PC-9 (cell line): Measurements from ENCODE around the gene EFCAB13. TPM values are rescaled to one million over a fixed set of nuclear protein-coding genes. Genes with fewer than 3 reads are reported as not detected.

Experiments used
- BruUV-seq: library from RNA; stranded (reverse); fragments of 400-500 nt; replicated peaks from 2 replicates; lab custom pipeline; 2021; lab: Mats Ljungman, UMichigan
- CTCF ChIA-PET: fragments of 300-600 bp; sonication (Branson Sonifier 250); formaldehyde crosslinking; loops from one replicate; lab custom pipeline; 2022; ENCODE audit warnings: antibody characterized with exemption; lab: Charles Lee
- POLR2A ChIA-PET: fragments of 300-600 bp; sonication (Branson Sonifier 250); formaldehyde crosslinking; loops from one replicate; lab custom pipeline; 2022; ENCODE audit warnings: antibody characterized with exemption; ENCODE audit not compliant: unreplicated experiment; lab: Charles Lee
- DNase-seq, 2 experiments: peaks; one replicate each; pipeline versions ENCODE4 v3.0.0 to v3.0.0-alpha.2; 2015 to 2022; ENCODE audit warnings: mixed read lengths in 1 of 2
- H2AFZ ChIP-seq: fragments of 200-600 bp; sonication (generic); 2 replicates; pipeline ENCODE4 v1.8.1; 2017; ENCODE audit warnings: antibody characterized with exemption
- H3F3A ChIP-seq: fragments of 200-600 bp; sonication (generic); 2 replicates; pipeline ENCODE4 v1.8.1; 2017; ENCODE audit warnings: antibody characterized with exemption, mild to moderate bottlenecking, low read depth; ENCODE audit not compliant: insufficient read depth
- H3K27ac ChIP-seq: fragments of 200-600 bp; sonication (generic); 2 replicates; pipeline ENCODE4 v1.6.1; 2016; ENCODE audit warnings: mixed run types
- H3K27me3 ChIP-seq: fragments of 200-600 bp; sonication (generic); 2 replicates; pipeline ENCODE4 v1.6.1; 2016; ENCODE audit warnings: low read depth, mixed run types; ENCODE audit not compliant: insufficient read depth
- H3K36me3 ChIP-seq: fragments of 200-600 bp; sonication (generic); 2 replicates; pipeline ENCODE4 v1.6.1; 2016; ENCODE audit warnings: low read depth, mixed run types
- H3K4me1 ChIP-seq: fragments of 200-600 bp; sonication (generic); replicated peaks from 2 replicates; pipeline ENCODE4 v1.6.1; 2016; ENCODE audit warnings: mixed run types; ENCODE audit not compliant: insufficient read depth
- H3K4me2 ChIP-seq: fragments of 200-600 bp; sonication (generic); 2 replicates; pipeline ENCODE4 v1.6.1; 2017; ENCODE audit warnings: mixed run types
- H3K4me3 ChIP-seq: fragments of 200-600 bp; sonication (generic); 2 replicates; pipeline ENCODE4 v1.6.1; 2016; ENCODE audit warnings: mixed run types
- H3K79me2 ChIP-seq: fragments of 200-600 bp; sonication (generic); 2 replicates; pipeline ENCODE4 v1.6.1; 2017; ENCODE audit warnings: low read depth, mixed run types
- H3K9me2 ChIP-seq: fragments of 200-600 bp; sonication (generic); 2 replicates; pipeline ENCODE4 v1.8.1; 2017; ENCODE audit warnings: mild to moderate bottlenecking; ENCODE audit not compliant: insufficient read depth
- H3K9me3 ChIP-seq: fragments of 200-600 bp; sonication (generic); 2 replicates; pipeline ENCODE4 v1.8.1; 2016; ENCODE audit warnings: low read depth; ENCODE audit not compliant: insufficient read depth
- H4K20me1 ChIP-seq: fragments of 200-600 bp; sonication (generic); 2 replicates; pipeline ENCODE4 v1.8.1; 2017; ENCODE audit not compliant: insufficient read depth
- EZH2 ChIP-seq: fragments of 200-600 bp; sonication (generic); IDR thresholded peaks from 2 replicates; pipeline ENCODE4 v1.8.0; 2017; ENCODE audit warnings: antibody characterized with exemption, low read depth
- intact Hi-C: fragments of 100-400 bp; cut with micrococcal nuclease; formaldehyde crosslinking; loops from one replicate; pipeline ENCODE4 v1.10.0; 2022; ENCODE audit not compliant: unreplicated experiment
- total RNA-seq: library from RNA; stranded (reverse); gene quantifications from 2 replicates; pipeline ENCODE4 v1.2.3, GENCODE V29; 2021
- TF ChIP-seq, protein P1 (sequence below): fragments of 200-600 bp; sonication (generic); conservative IDR thresholded peaks from 2 replicates; pipeline ENCODE4 v1.6.1; 2017; ENCODE audit warnings: mixed run types, antibody characterized with exemption, mild to moderate bottlenecking, moderate library complexity

Gene EFCAB13
- total RNA-seq, 1 experiment from 2014 or later: 3.3 TPM

DNA sequence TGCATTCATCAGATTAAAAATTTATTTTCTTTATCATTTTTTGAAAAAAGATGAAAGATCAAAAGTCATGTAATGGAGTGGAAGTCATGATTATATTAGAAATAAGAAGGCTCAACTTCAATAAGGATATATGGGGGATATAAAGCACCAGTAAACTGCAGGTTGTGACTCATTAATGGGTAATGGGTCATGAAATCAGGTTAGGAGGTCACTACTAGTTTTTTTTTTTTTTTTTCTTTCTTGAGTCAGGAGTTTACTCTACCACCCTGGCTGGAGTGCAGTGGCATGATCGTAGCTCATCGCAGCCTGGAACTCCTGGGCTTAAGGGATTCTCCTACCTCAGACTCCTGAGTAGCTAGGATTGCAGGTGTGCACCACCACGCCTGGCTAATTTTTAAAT, 14.3 kb downstream of the EFCAB13 start:
- Histone ChIP-seq H2AFZ (no peak overlapping the region), H4K20me1 (no peaks in the 10 kb centered on the region), H3K4me2 (no peak overlapping the region), H3K27me3 (no peaks in the 10 kb centered on the region), H3K4me3 (no peak overlapping the region), H3K9me3 (no peaks in the 10 kb centered on the region), H3F3A (no peaks in the 10 kb centered on the region; the same call in 1 of the 2 replicates), H3K27ac (no peak overlapping the region), H3K9me2 (peaks cover 7% of the 10 kb centered on the region; the same call in 1 of the 2 replicates), H3K4me1 (peaks cover 10% of the 10 kb centered on the region), H3K36me3 (0 out of 2 replicates have a peak, but pooled peaks cover 3% of the 10 kb centered on the region), H3K79me2 (no peaks in the 10 kb centered on the region)
- CTCF ChIA-PET: no interaction called here
- TF ChIP-seq, protein P1, sequence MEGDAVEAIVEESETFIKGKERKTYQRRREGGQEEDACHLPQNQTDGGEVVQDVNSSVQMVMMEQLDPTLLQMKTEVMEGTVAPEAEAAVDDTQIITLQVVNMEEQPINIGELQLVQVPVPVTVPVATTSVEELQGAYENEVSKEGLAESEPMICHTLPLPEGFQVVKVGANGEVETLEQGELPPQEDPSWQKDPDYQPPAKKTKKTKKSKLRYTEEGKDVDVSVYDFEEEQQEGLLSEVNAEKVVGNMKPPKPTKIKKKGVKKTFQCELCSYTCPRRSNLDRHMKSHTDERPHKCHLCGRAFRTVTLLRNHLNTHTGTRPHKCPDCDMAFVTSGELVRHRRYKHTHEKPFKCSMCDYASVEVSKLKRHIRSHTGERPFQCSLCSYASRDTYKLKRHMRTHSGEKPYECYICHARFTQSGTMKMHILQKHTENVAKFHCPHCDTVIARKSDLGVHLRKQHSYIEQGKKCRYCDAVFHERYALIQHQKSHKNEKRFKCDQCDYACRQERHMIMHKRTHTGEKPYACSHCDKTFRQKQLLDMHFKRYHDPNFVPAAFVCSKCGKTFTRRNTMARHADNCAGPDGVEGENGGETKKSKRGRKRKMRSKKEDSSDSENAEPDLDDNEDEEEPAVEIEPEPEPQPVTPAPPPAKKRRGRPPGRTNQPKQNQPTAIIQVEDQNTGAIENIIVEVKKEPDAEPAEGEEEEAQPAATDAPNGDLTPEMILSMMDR: no peak
- TF ChIP-seq EZH2: no peak
- DNase-seq: peak in 1 of 2 experiments; percentile 67
- intact Hi-C loops: no loop called here
- POLR2A ChIA-PET: no interaction called here
- BruUV-seq: no TSS peak

DNA sequence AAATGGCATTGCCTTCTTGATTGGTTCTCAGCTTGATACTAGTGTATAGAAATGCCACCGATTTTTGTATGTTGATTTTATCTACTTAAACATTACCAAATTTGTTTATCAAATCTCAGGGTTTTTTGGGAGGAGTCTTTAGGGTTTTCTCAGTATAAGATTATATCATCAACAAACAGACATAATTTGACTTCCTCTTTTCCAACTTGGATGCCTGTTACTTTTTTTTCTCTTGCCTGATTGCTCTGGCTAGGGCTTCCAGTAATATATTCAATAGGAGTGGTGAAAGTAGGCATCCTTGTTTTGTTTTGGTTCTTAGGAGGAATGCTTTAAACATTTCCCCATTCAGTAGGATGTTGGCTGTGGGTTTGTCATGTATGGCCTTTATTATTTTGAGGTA, 29.1 kb downstream of the EFCAB13 start:
- Histone ChIP-seq H3K27me3 (no peaks in the 10 kb centered on the region), H3K36me3 (no peaks in the 10 kb centered on the region), H3K27ac (no peak overlapping the region), H3K79me2 (no peaks in the 10 kb centered on the region), H3K4me1 (no peaks in the 10 kb centered on the region), H2AFZ (no peak overlapping the region), H3K9me2 (no peaks in the 10 kb centered on the region), H4K20me1 (no peaks in the 10 kb centered on the region), H3K9me3 (peaks cover 8% of the 10 kb centered on the region; the same call in 1 of the 2 replicates), H3K4me2 (no peak overlapping the region), H3K4me3 (no peak overlapping the region), H3F3A (no peaks in the 10 kb centered on the region)
- DNase-seq: no peak
- intact Hi-C loops: no loop called here
- TF ChIP-seq EZH2: no peak
- TF ChIP-seq, protein P1: no peak
- BruUV-seq: no TSS peak
- ChIA-PET POLR2A (no interaction called here), CTCF (no interaction called here)

DNA sequence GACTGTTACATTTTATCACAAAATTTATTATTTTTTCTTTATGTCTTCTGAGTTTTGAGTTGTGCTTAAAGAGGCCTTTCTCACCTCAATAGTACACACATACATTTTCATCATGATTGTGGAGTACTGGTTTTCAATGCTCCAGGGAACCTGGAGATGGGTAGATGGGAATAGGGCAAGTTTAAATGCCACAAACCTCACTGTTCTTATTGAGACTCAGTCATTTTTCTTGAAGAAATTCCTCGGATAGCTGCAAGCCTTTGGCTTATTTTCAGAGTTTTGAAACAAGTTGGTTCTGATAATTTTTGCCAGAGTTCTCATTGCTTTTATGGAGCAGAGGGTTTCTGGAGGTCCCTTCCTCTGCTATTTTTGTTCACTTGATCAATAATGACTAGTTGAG, 34.9 kb downstream of the EFCAB13 start:
- no TSS peak for BruUV-seq
- no peaks in the 10 kb centered on the region for H4K20me1 ChIP-seq
- POLR2A ChIA-PET: interaction anchor here (0.7 kb wide), 1 partner anchor 33 kb away, joined by 6 read pairs; no protein-coding TSS in a partner anchor

More for the DNA sequence above, 34.9 kb downstream of the EFCAB13 start:
- intact Hi-C loops: no loop called here
- no peaks in the 10 kb centered on the region for H3F3A ChIP-seq
- no peak for DNase-seq
- peaks cover 4% of the 10 kb centered on the region; the same call in 1 of the 2 replicates for H3K9me3 ChIP-seq
- TF ChIP-seq, protein P1: no peak
- TF ChIP-seq EZH2: no peak
- H2AFZ ChIP-seq: no peak overlapping the region
- H3K27ac ChIP-seq: no peak overlapping the region
- CTCF ChIA-PET: no interaction called here
- H3K4me2 ChIP-seq: no peak overlapping the region
- no peaks in the 10 kb centered on the region for H3K9me2 ChIP-seq
- no peaks in the 10 kb centered on the region for H3K4me1 ChIP-seq
- H3K27me3 ChIP-seq: no peaks in the 10 kb centered on the region
- H3K4me3 ChIP-seq: no peak overlapping the region
- no peaks in the 10 kb centered on the region for H3K36me3 ChIP-seq
- H3K79me2 ChIP-seq: no peaks in the 10 kb centered on the region
